GM10266 (cell line): ENCODE data around the gene ADCY4.

Source experiments
- DNase-seq: peaks from one replicate; pipeline ENCODE4 v3.0.0; 2012; ENCODE audit errors: extremely low spot score
- CTCF ChIP-seq: IDR thresholded peaks from 2 replicates; pipeline ENCODE4 v1.5.1; 2012; ENCODE audit warnings: mild to moderate bottlenecking, low read depth; ENCODE audit not compliant: control insufficient read depth, insufficient read depth; ENCODE audit errors: missing control alignments

The ADCY4 gene

GRCh38 chr14:24323341-24323740 is 11.5 kb downstream of the ADCY4 start:
- DNase-seq, result no peak
- TF ChIP-seq CTCF, result no peak

- no peak for TF ChIP-seq CTCF
- DNase-seq, result no peak
Observed at GRCh38 chr14:24322672-24323071, 12.2 kb downstream of the ADCY4 start.

GRCh38 chr14:24321212-24321975 is 13.5 kb downstream of the ADCY4 start:
- DNase-seq, result no peak
- TF ChIP-seq CTCF, result no peak

GRCh38 chr14:24317141-24317928 is 17.5 kb downstream of the ADCY4 start:
- DNase-seq, result no peak
- no peak for TF ChIP-seq CTCF

GRCh38 chr14:24316597-24316950 is 18.3 kb downstream of the ADCY4 start:
- DNase-seq, result no peak

GRCh38 chr14:24315807-24316596 is 18.9 kb downstream of the ADCY4 start:
- no peak for DNase-seq
- TF ChIP-seq CTCF, result no peak

More at GRCh38 chr14:24316597-24316950, 18.3 kb downstream of the ADCY4 start:
- no peak for TF ChIP-seq CTCF
